LNCAP (cell line): Measurements from ENCODE around the gene MKNK2.

Experiments
- TF ChIP-seq, protein P1 (sequence below): fragments of 450-650 bp; IDR thresholded peaks from 2 replicates; pipeline ENCODE4 v1.5.1; 2017; ENCODE audit warnings: mild to moderate bottlenecking

The MKNK2 gene

DNA sequence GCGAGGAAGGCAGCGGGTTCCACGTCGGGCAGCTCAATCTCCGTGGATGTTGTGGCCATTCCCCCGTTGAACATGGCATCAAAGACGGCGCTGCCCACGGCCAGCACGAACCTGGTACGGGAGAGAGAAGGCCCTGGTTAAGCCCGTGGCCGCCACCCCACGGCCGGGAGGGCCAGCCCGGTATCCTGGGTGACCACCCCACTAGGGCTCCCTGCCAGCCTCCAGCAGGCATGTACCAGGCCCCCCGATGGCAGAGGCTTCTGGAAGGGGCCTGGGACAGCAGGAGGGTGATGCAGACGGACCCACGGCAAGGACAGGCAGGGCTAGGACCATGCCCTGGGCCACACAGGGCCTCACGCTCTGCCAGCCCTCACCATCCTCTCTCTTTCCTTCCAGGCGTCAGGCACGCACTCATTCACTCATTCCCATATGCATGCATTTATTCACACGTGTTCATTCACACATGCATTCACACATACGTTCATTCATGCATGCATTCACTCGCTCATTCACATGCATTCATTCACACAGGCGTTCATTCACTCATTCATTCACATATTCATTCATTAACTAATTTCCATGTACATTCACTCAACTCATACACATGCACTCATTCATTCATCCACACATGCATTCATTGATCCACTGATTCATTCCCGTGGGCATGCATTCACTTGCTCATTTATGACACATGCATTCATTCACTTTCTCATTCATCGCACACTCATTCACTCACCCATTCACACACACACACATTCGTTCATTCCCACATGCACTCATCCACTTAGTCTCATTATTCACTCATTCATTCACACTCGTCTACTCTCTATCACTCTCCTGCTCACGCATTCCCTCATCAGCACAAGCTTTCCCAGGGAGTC lies 53.5 kb downstream of the MKNK2 start:
- TF ChIP-seq, protein P1, sequence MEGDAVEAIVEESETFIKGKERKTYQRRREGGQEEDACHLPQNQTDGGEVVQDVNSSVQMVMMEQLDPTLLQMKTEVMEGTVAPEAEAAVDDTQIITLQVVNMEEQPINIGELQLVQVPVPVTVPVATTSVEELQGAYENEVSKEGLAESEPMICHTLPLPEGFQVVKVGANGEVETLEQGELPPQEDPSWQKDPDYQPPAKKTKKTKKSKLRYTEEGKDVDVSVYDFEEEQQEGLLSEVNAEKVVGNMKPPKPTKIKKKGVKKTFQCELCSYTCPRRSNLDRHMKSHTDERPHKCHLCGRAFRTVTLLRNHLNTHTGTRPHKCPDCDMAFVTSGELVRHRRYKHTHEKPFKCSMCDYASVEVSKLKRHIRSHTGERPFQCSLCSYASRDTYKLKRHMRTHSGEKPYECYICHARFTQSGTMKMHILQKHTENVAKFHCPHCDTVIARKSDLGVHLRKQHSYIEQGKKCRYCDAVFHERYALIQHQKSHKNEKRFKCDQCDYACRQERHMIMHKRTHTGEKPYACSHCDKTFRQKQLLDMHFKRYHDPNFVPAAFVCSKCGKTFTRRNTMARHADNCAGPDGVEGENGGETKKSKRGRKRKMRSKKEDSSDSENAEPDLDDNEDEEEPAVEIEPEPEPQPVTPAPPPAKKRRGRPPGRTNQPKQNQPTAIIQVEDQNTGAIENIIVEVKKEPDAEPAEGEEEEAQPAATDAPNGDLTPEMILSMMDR = no peak

DNA sequence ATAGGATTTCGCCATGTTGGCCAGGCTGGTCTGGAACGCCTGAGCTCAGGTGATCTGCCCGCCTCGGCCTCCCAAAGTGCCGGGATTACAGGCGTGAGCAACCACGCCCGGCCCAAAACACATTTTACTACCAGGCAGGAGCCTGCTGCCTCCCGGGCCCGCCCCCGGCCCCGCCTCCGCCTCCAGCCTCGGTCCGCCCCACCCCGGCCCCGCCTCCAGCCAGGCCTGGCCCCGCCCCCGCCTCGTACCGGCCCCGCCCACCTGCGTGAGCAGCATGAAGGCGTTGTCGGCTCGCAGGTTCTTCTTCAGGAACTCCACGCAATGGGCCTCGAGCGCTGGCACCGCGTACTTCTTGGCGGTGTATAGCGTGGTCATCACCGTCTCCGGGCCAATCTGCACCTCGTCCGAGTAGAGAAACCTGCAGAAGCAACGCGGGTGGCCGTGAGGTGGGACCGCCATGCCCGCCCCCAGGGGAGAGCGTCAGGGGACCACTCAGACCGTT lies 58.2 kb downstream of the MKNK2 start:
- TF ChIP-seq, protein P1 = no peak

DNA sequence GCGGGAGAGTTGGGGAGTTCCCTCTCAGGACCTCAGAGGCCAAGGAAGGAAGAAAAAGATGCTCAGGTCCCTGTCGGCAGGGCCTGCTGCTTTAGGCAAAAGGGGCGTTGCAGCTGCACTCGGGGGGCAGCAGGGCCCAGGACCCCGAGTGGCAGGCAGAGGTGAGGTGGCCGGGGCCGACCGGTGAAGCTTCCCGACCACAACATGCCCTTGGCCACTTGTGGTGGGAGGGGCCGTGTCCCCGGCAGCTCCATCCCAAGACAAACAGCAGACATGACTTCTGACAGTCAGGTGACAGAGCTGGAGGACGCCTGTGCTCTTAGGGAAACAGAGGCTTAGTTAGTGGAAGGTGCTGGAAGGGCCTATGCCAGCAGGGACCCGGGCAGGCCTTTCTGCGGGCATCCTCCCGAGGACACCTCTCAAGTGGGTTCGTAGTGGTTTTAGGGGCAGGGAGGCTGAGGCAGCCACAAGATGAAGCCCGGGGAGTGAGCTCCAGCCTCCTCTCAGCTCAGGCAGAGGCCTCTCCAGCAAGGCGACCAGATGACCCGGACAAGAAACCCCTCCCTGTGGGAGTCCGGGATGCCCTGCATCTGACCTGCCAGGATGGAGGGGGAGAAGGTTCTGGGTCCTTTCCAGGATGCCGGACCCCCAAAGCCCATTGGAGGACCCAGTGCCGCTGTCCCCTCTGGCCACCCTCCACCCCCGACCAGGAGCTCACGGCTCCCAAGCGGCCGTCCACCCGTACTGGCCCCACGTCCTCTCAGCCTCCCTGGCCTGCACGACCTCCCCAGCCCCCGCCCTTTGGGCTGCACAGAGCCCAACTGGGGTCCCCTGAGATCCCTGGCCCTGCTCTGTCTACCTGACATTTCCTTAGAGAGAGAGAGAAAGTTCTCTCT lies 59.8 kb downstream of the MKNK2 start:
- TF ChIP-seq, protein P1 = no peak

DNA sequence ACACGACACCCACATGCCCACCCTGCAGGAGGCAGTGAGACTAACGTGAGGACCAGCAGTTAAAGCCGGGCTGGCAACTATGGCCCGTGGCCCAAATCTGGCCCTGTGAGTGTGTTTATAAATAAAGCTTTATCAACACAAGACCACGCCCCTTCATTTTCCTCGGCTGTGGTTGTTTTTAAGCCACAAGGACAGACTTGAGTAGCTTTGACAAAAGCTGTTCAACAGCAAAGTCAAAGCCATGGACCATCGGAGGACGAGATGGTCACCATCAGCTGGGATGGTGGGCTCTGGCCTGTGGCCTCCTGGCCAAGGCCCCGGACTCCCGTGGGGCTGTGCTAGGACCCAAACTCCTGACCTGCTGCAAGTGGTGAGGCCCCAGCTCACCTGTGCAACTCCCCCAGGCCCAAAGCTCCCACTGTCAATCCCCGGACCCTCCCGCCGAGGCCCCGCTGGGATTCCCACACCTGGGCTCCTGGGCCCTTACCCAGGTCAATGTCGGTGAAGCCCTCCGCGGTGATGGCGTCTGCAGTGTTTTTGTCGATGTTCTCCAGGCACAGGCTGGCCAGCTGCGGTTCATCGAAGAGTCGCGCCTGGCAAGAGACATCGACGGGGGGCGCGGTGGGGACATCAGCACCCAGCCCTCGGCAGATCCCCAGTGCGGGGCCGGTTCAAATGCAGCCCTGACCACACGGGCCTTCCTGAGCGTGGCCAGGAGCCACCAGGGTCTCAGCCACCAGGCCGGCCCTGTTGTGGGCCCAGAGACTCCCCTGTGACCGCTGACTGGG lies 60.6 kb downstream of the MKNK2 start:
- TF ChIP-seq, protein P1 = no peak

DNA sequence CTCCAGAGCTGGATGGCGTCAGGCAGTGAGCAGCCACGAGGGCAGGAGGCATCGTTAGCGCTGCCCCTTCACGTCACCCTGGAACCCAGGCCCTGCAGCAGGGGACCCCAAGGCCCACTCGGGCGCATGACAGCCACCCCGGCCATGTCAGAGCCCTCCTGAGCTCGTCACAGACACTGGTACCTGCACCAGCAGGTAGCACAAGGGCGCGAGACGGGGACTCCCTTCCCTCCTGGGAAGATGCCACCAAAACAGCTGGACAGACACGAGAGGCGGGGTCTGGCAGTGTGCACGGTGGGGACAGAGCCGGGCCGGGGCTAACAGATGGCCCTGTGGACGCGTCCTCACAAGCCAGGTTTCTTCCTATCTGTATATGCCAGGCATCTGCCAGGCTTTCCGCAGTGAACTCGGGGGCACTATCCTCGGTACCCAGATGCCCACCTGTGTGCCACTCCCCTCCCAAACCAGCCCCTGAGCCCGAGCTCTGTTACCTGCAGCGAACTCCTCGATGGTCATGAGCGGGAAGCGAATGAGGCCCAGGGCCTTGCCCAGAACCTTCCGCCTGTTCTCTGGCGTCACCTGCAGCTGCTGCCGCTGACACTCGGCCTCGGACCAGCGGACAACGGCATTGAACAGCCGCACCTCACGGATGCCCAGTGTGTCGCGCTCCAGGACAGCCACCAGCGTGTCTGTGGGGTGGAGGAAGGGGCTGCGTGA lies 61.4 kb downstream of the MKNK2 start:
- TF ChIP-seq, protein P1 = no peak
